Prostate gland (tissue), 2 donors: ENCODE measurements around the gene JAKMIP1.

Experiments
- CTCF ChIP-seq, 4 experiments: fragments of 200-600 bp in 2 of 4; fragments of 450-650 bp in 2 of 4; sonication (generic) in 2 of 4; IDR thresholded peaks; 1 replicate in 3 of 4; 2 replicates in 1 of 4; pipeline ENCODE4 v1.5.1; 2016 to 2019; ENCODE audit warnings: antibody characterized with exemption in 4 of 4, mild to moderate bottlenecking in 2 of 4, moderate library complexity in 2 of 4
- POLR2A ChIP-seq: fragments of 450-650 bp; IDR thresholded peaks from one replicate; pipeline ENCODE4 v1.6.1; 2016; ENCODE audit warnings: antibody characterized with exemption, mild to moderate bottlenecking
- POLR2AphosphoS5 ChIP-seq: sonication (generic); formaldehyde crosslinking; IDR thresholded peaks from one replicate; pipeline ENCODE4 v1.6.1; 2017; ENCODE audit warnings: antibody characterized with exemption

DNA sequence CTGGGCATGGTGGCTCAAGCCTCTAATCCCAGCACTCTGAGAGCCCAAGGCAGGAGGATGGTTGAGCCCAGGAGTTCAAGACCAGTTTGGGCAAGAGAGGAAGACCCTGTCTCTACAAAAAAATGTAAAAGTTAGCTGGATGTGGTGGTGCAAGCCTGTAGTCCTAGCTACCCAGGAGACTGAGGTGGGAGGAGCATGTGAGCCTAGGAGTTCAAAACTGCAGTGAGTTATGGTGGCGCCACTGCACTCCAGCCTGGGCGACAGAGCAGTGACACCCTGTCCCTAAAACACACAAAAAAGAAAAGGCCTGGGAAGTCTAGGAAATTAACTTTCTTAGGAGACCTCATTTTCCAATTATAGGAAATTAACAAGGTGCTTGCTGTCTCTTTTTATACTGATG is 76.8 kb downstream of the JAKMIP1 start:
- no peak for TF ChIP-seq CTCF (IDR thresholded peaks at IDR 0.05)
- TF ChIP-seq POLR2A, result no peak
- no peak for TF ChIP-seq POLR2AphosphoS5
